Common myeloid progenitor, CD34-positive (primary cell): ENCODE results near the gene JPT2.

Source experiments
- CTCF ChIA-PET: fragments of 350-600 bp; sonication (Branson Sonifier 250); formaldehyde crosslinking; loops from one replicate; lab custom pipeline; 2021; ENCODE audit warnings: antibody characterized with exemption; lab: Charles Lee
- POLR2A ChIA-PET: fragments of 350-600 bp; sonication (Branson Sonifier 250); formaldehyde crosslinking; loops from one replicate; lab custom pipeline; 2021; ENCODE audit warnings: antibody characterized with exemption; lab: Charles Lee
- DNase-seq, 3 donors: peaks; one replicate each; pipeline versions ENCODE4 v3.0.0 to v3.0.0-alpha.2; 2013
- H3K27ac ChIP-seq, 2 experiments: 1 replicate in 1 of 2; 2 replicates in 1 of 2; pipeline ENCODE4 v1.7.0; 2013; ENCODE audit warnings: inconsistent platforms in 2 of 2, low read length in 2 of 2, mild to moderate bottlenecking in 2 of 2, low read depth in 1 of 2, moderate library complexity in 1 of 2; ENCODE audit not compliant: severe bottlenecking in 2 of 2, insufficient read depth in 1 of 2, poor library complexity in 1 of 2
- H3K27me3 ChIP-seq, 5 experiments: replicated peaks in 2 of 5; 1 replicate in 3 of 5; 2 replicates in 2 of 5; pipeline versions ENCODE4 v1.6.1 to v1.7.0; 2013; ENCODE audit warnings: low read length in 4 of 5, mild to moderate bottlenecking in 2 of 5, moderate library complexity in 2 of 5, inconsistent platforms in 1 of 5; ENCODE audit not compliant: insufficient read depth in 5 of 5, control insufficient read depth in 4 of 5
- H3K36me3 ChIP-seq, 4 experiments: 1 replicate in 2 of 4; 2 replicates in 2 of 4; pipeline versions ENCODE4 v1.6.1 to v1.7.0; 2013; ENCODE audit warnings: low read length in 3 of 4, control low read depth in 1 of 4, mild to moderate bottlenecking in 1 of 4; ENCODE audit not compliant: control insufficient read depth in 4 of 4, insufficient read depth in 4 of 4
- H3K4me1 ChIP-seq, 4 experiments: 1 replicate in 3 of 4; 2 replicates in 1 of 4; pipeline versions ENCODE4 v1.6.1 to v1.7.1; 2013; ENCODE audit warnings: low read length in 3 of 4, mild to moderate bottlenecking in 3 of 4, control low read depth in 1 of 4, inconsistent platforms in 1 of 4, moderate library complexity in 1 of 4; ENCODE audit not compliant: control insufficient read depth in 4 of 4, insufficient read depth in 4 of 4; ENCODE audit errors: control extremely low read depth in 1 of 4
- H3K4me3 ChIP-seq, 7 experiments: 1 replicate in 4 of 7; 2 replicates in 3 of 7; pipeline versions ENCODE4 v1.5.1 to v1.7.0; 2013; ENCODE audit warnings: mild to moderate bottlenecking in 7 of 7, low read length in 6 of 7, moderate library complexity in 6 of 7, inconsistent platforms in 2 of 7, low read depth in 2 of 7, control low read depth in 1 of 7; ENCODE audit not compliant: insufficient read depth in 4 of 7, control insufficient read depth in 1 of 7; ENCODE audit errors: extremely low read depth in 1 of 7
- H3K9me3 ChIP-seq, 5 experiments: 1 replicate in 4 of 5; 2 replicates in 1 of 5; pipeline versions ENCODE4 v1.6.1 to v1.7.1; 2013; ENCODE audit warnings: low read length in 4 of 5, mild to moderate bottlenecking in 2 of 5, inconsistent platforms in 1 of 5, low read depth in 1 of 5, moderate library complexity in 1 of 5; ENCODE audit not compliant: control insufficient read depth in 4 of 5, insufficient read depth in 2 of 5; ENCODE audit errors: control extremely low read depth in 1 of 5
- WGBS: methylation state at CpG from one replicate; pipeline ENCODE4 v1.1.5; 2013; ENCODE audit not compliant: insufficient coverage; 5-methylcytosine and 5-hydroxymethylcytosine counted together

The JPT2 gene

GRCh38 chr16:1734816-1735215 lies 56.7 kb downstream of the JPT2 start:
- whole genome bisulfite sequencing, result 98% methylated on average over 20 of the region's 22 CpGs
- H3K9me3 ChIP-seq, result peaks cover 0 to 28% (median 0%) of the 10 kb centered on the region in 5 experiments
- CTCF ChIA-PET, result no interaction called here
- no peaks in the 10 kb centered on the region for H3K27me3 ChIP-seq
- POLR2A ChIA-PET, result no interaction called here
- H3K36me3 ChIP-seq, result peaks cover 0 to 51% (median 35%) of the 10 kb centered on the region in 4 experiments
- H3K4me3 ChIP-seq, result no peak overlapping the region
- no peaks in the 10 kb centered on the region for H3K4me1 ChIP-seq
- H3K27ac ChIP-seq, result no peak overlapping the region
- no peak for DNase-seq

- Histone ChIP-seq H3K36me3 (peaks cover 0 to 50% (median 20%) of the 10 kb centered on the region in 4 experiments), H3K4me1 (no peaks in the 10 kb centered on the region), H3K4me3 (no peak overlapping the region), H3K27ac (no peak overlapping the region), H3K27me3 (no peaks in the 10 kb centered on the region), H3K9me3 (peaks cover 0 to 17% (median 0%) of the 10 kb centered on the region in 5 experiments)
- ChIA-PET CTCF (no interaction called here), POLR2A (no interaction called here)
- 97% methylated on average over 33 of the region's 33 CpGs for WGBS
- DNase-seq, result no peak
Observed at GRCh38 chr16:1740234-1740633, 62.2 kb downstream of the JPT2 start.

GRCh38 chr16:1740781-1741490 lies 62.9 kb downstream of the JPT2 start:
- no peak for DNase-seq
- CTCF ChIA-PET, result no interaction called here
- no peaks in the 10 kb centered on the region for H3K4me1 ChIP-seq
- peaks cover 0 to 10% (median 0%) of the 10 kb centered on the region in 5 experiments for H3K9me3 ChIP-seq
- no peaks in the 10 kb centered on the region for H3K27me3 ChIP-seq
- peaks cover 0 to 52% (median 23%) of the 10 kb centered on the region in 4 experiments for H3K36me3 ChIP-seq
- H3K4me3 ChIP-seq, result no peak overlapping the region
- POLR2A ChIA-PET, result no interaction called here
- WGBS, result 97% methylated on average over 26 of the region's 30 CpGs
- H3K27ac ChIP-seq, result no peak overlapping the region

- H3K4me3 ChIP-seq, result no peak overlapping the region
- H3K27me3 ChIP-seq, result no peaks in the 10 kb centered on the region
- 97% methylated on average over 18 of the region's 19 CpGs for WGBS
- H3K9me3 ChIP-seq, result peaks cover 0 to 9% (median 0%) of the 10 kb centered on the region in 5 experiments
- POLR2A ChIA-PET, result no interaction called here
- no peak for DNase-seq
- H3K27ac ChIP-seq, result no peak overlapping the region
- CTCF ChIA-PET, result no interaction called here
- H3K36me3 ChIP-seq, result peaks cover 0 to 58% (median 27%) of the 10 kb centered on the region in 4 experiments
- H3K4me1 ChIP-seq, result no peaks in the 10 kb centered on the region
Observed at GRCh38 chr16:1741553-1742165, 63.6 kb downstream of the JPT2 start.

- no peak for DNase-seq
- 97% methylated on average over 23 of the region's 32 CpGs for WGBS
- H3K36me3 ChIP-seq, result peaks cover 0 to 78% (median 38%) of the 10 kb centered on the region in 4 experiments
Observed at GRCh38 chr16:1743376-1744337, 65.6 kb downstream of the JPT2 start.

GRCh38 chr16:1744338-1744840 lies 66.3 kb downstream of the JPT2 start:
- ChIA-PET POLR2A (no interaction called here), CTCF (interaction anchor here (0.7 to 0.9 kb wide), 2 partner anchors 43 to 193 kb away, joined by 3 read pairs; no protein-coding TSS in a partner anchor)
- 94% methylated on average over 16 of the region's 24 CpGs for WGBS
- no peak for DNase-seq
- H3K4me3 ChIP-seq, result no peak overlapping the region
- no peaks in the 10 kb centered on the region for H3K4me1 ChIP-seq
- H3K36me3 ChIP-seq, result peaks cover 0 to 85% (median 42%) of the 10 kb centered on the region in 4 experiments
- no peaks in the 10 kb centered on the region for H3K27me3 ChIP-seq
- H3K9me3 ChIP-seq, result peaks cover 0 to 2% (median 0%) of the 10 kb centered on the region in 5 experiments
- no peak overlapping the region for H3K27ac ChIP-seq

More at GRCh38 chr16:1743376-1744337, 65.6 kb downstream of the JPT2 start:
- POLR2A ChIA-PET, result no interaction called here
- Histone ChIP-seq H3K27me3 (no peaks in the 10 kb centered on the region), H3K27ac (no peak overlapping the region), H3K4me3 (no peak overlapping the region), H3K9me3 (peaks cover 0 to 6% (median 0%) of the 10 kb centered on the region in 5 experiments), H3K4me1 (no peaks in the 10 kb centered on the region)
- CTCF ChIA-PET, result interaction anchor here (0.7 to 1.0 kb wide), 3 partner anchors 38 to 192 kb away, joined by 3 to 4 read pairs (median 3); no protein-coding TSS in a partner anchor
